HepG2 (cell line): ENCODE measurements around the gene UNC93A. TPM values are rescaled to one million over a fixed set of nuclear protein-coding genes. Genes with fewer than 3 reads are reported as not detected.

Source experiments
- BHLHE40 ChIP-seq: IDR thresholded peaks from 2 replicates; pipeline ENCODE4 v1.6.1; 2011; ENCODE audit warnings: low read length, improper control_type of control experiment
- BORCS8-MEF2B ChIP-seq: sonication (generic); formaldehyde crosslinking; IDR thresholded peaks from 2 replicates; pipeline ENCODE4 v1.8.0; 2022; ENCODE audit warnings: mild to moderate bottlenecking, missing genetic modification reagents
- FOXK2 ChIP-seq: fragments of 450-650 bp; IDR thresholded peaks from 2 replicates; pipeline ENCODE4 v1.6.1; 2016
- NFE2L1 ChIP-seq: sonication (generic); formaldehyde crosslinking; IDR thresholded peaks from 2 replicates; pipeline ENCODE4 v1.4.0; 2020; ENCODE audit warnings: missing genetic modification reagents, mild to moderate bottlenecking, borderline replicate concordance
- NR2C2 ChIP-seq: sonication (generic); formaldehyde crosslinking; IDR thresholded peaks from 2 replicates; pipeline ENCODE4 v1.4.0; 2020; ENCODE audit warnings: missing genetic modification reagents, mild to moderate bottlenecking, moderate library complexity, borderline replicate concordance
- PRDM10 ChIP-seq: sonication (generic); formaldehyde crosslinking; IDR thresholded peaks from 2 replicates; pipeline ENCODE4 v1.4.0; 2020; ENCODE audit warnings: low read depth, missing genetic modification reagents
- REPIN1 ChIP-seq: sonication (generic); formaldehyde crosslinking; IDR thresholded peaks from 2 replicates; pipeline ENCODE4 v1.8.0; 2022; ENCODE audit warnings: missing genetic modification reagents, low read depth, mild to moderate bottlenecking, borderline replicate concordance
- RXRA ChIP-seq: sonication (generic); formaldehyde crosslinking; IDR thresholded peaks from 2 replicates; pipeline ENCODE4 v1.5.1; 2020; ENCODE audit warnings: missing genetic modification reagents
- SP140L ChIP-seq: sonication (generic); formaldehyde crosslinking; IDR thresholded peaks from 2 replicates; pipeline ENCODE4 v1.4.0; 2020; ENCODE audit warnings: missing genetic modification reagents, borderline replicate concordance
- SSRP1 ChIP-seq: IDR thresholded peaks from 2 replicates; pipeline ENCODE4 v1.6.1; 2016; ENCODE audit warnings: control low read depth
- ZBTB34 ChIP-seq: sonication (generic); formaldehyde crosslinking; IDR thresholded peaks from 2 replicates; pipeline ENCODE4 v1.8.0; 2022; ENCODE audit warnings: mild to moderate bottlenecking, missing genetic modification reagents
- ZBTB39 ChIP-seq: sonication (generic); formaldehyde crosslinking; IDR thresholded peaks from 2 replicates; pipeline ENCODE4 v1.5.0; 2020; ENCODE audit warnings: missing genetic modification reagents
- ZHX2 ChIP-seq, 2 experiments: sonication (generic) in 1 of 2; formaldehyde crosslinking in 1 of 2; IDR thresholded peaks; 2 replicates each; pipeline versions ENCODE4 v1.6.1 to v1.9.0; 2014 to 2022; ENCODE audit warnings: antibody characterized with exemption in 1 of 2, borderline replicate concordance in 1 of 2, inconsistent platforms in 1 of 2, low read depth in 1 of 2, missing genetic modification reagents in 1 of 2
- ZNF501 ChIP-seq: sonication (generic); formaldehyde crosslinking; IDR thresholded peaks from 2 replicates; pipeline ENCODE4 v1.5.1; 2020; ENCODE audit warnings: mild to moderate bottlenecking, moderate library complexity, missing genetic modification reagents
- polyA plus RNA-seq, 8 experiments: library from polyadenylated mRNA; depleted of rRNA in 3 of 8; stranded (reverse) in 7 of 8; unstranded in 1 of 8; fragments of >200 nt; fragmentation: Illumina TruSeq in 4 of 8; extraction: Trizol in 4 of 8; gene quantifications; 2 replicates each; pipeline versions ENCODE4 v1.2.1 to v1.2.3, GENCODE V29; 2011 to 2016; ENCODE audit warnings: low read depth in 4 of 8, missing spikeins in 1 of 8, mixed read lengths in 1 of 8; ENCODE audit not compliant: insufficient read depth in 1 of 8
- total RNA-seq, 5 experiments: library from RNA; depleted of rRNA; stranded (reverse); fragments of >200 nt; fragmentation: Illumina TruSeq; extraction: Trizol; gene quantifications; 2 replicates each; pipeline ENCODE4 v1.2.3, GENCODE V29; 2016; ENCODE audit warnings: low read depth in 1 of 5

Gene UNC93A
- total and polyA plus RNA-seq, 2 of the 13 experiments (the other 11 are each of a cell fraction or from before 2014, with no cell fraction given): 11.0 to 42.7 TPM

- no peak for TF ChIP-seq ZHX2 (IDR thresholded peaks at IDR 0.05; ENCODE audit: low read depth)
- TF ChIP-seq ZHX2 (CRISPR knock-in tag; IDR thresholded peaks at IDR 0.05; ENCODE audit: borderline replicate concordance): no peak
- 0 out of 2 replicates have a peak, but pooled peaks have one; percentile 10 for TF ChIP-seq RXRA (CRISPR knock-in tag)
- TF ChIP-seq NR2C2 (CRISPR knock-in tag): no peak
- TF ChIP-seq SSRP1: no peak
- TF ChIP-seq ZNF501 (CRISPR knock-in tag): no peak
- TF ChIP-seq BORCS8-MEF2B (CRISPR knock-in tag): 0 out of 2 replicates have a peak, but pooled peaks have one; percentile 25
- TF ChIP-seq PRDM10 (CRISPR knock-in tag): no peak
- peak; percentile 77; the same call in 1 of the 2 replicates for TF ChIP-seq NFE2L1 (CRISPR knock-in tag)
- TF ChIP-seq ZBTB39 (CRISPR knock-in tag): no peak
- no peak for TF ChIP-seq ZBTB34 (CRISPR knock-in tag)
- no peak for TF ChIP-seq REPIN1 (CRISPR knock-in tag)
- TF ChIP-seq SP140L (CRISPR knock-in tag): no peak
- TF ChIP-seq FOXK2: no peak
- no peak for TF ChIP-seq BHLHE40
These were observed 14.2 kb upstream of the UNC93A start (continued) for GRCh38 chr6:167276772-167277533.
